H9 (cell line): ENCODE measurements around the gene CDK8. TPM values are rescaled to one million over a fixed set of nuclear protein-coding genes. Genes with fewer than 3 reads are reported as not detected.

ENCODE experiments used
- DNase-seq: peaks from one replicate; pipeline ENCODE4 v3.0.0-alpha.2; 2017
- H2AFZ ChIP-seq: one replicate; pipeline ENCODE4 v1.6.1; 2013; ENCODE audit warnings: mild to moderate bottlenecking, low read length, control low read depth, moderate library complexity
- H2AK5ac ChIP-seq: 2 replicates; pipeline ENCODE4 v1.6.1; 2013; ENCODE audit warnings: low read length, control low read depth, mixed read lengths; ENCODE audit not compliant: insufficient read length
- H2BK120ac ChIP-seq: one replicate; pipeline ENCODE4 v1.6.1; 2013; ENCODE audit warnings: low read depth, mild to moderate bottlenecking, low read length, control low read depth, inconsistent platforms; ENCODE audit not compliant: poor library complexity, severe bottlenecking
- H2BK12ac ChIP-seq: 2 replicates; pipeline ENCODE4 v1.6.1; 2013; ENCODE audit warnings: low read length, control low read depth, mixed read lengths, low read depth; ENCODE audit not compliant: insufficient read length
- H2BK15ac ChIP-seq: 2 replicates; pipeline ENCODE4 v1.6.1; 2013; ENCODE audit warnings: low read depth, low read length, control low read depth
- H2BK20ac ChIP-seq: one replicate; pipeline ENCODE4 v1.6.1; 2013; ENCODE audit warnings: low read depth, mild to moderate bottlenecking, low read length, control low read depth, inconsistent platforms; ENCODE audit not compliant: poor library complexity, severe bottlenecking
- H2BK5ac ChIP-seq: 2 replicates; pipeline ENCODE4 v1.6.1; 2013; ENCODE audit warnings: low read length, control low read depth, mixed read lengths; ENCODE audit not compliant: insufficient read length
- H3K14ac ChIP-seq: 2 replicates; pipeline ENCODE4 v1.6.1; 2013; ENCODE audit warnings: low read length, control low read depth; ENCODE audit not compliant: insufficient read depth
- H3K18ac ChIP-seq: 2 replicates; pipeline ENCODE4 v1.6.1; 2013; ENCODE audit warnings: low read depth, mild to moderate bottlenecking, mixed read lengths, low read length, control low read depth; ENCODE audit not compliant: insufficient read length
- H3K23ac ChIP-seq: 2 replicates; pipeline ENCODE4 v1.6.1; 2013; ENCODE audit warnings: low read length, control low read depth, mixed read lengths, low read depth; ENCODE audit not compliant: insufficient read length
- H3K23me2 ChIP-seq: 2 replicates; pipeline ENCODE4 v1.6.1; 2013; ENCODE audit warnings: low read depth, mild to moderate bottlenecking, mixed read lengths, low read length, control low read depth; ENCODE audit not compliant: insufficient read length, poor library complexity, severe bottlenecking
- H3K27ac ChIP-seq: 2 replicates; pipeline ENCODE4 v1.5.1; 2013; ENCODE audit warnings: low read length, control low read depth, mixed read lengths, low read depth; ENCODE audit not compliant: insufficient read length
- H3K27me3 ChIP-seq: 2 replicates; pipeline ENCODE4 v1.6.1; 2013; ENCODE audit warnings: low read length, control low read depth, inconsistent platforms; ENCODE audit not compliant: insufficient read depth
- H3K4ac ChIP-seq: 2 replicates; pipeline ENCODE4 v1.6.1; 2013; ENCODE audit warnings: low read depth, mild to moderate bottlenecking, control low read depth, inconsistent platforms, low read length, moderate library complexity
- H3K4me1 ChIP-seq: 2 replicates; pipeline ENCODE4 v1.6.1; 2013; ENCODE audit warnings: low read length, control low read depth, inconsistent platforms; ENCODE audit not compliant: insufficient read depth
- H3K4me2 ChIP-seq: 2 replicates; pipeline ENCODE4 v1.6.1; 2013; ENCODE audit warnings: low read length, control low read depth, mixed read lengths; ENCODE audit not compliant: insufficient read length, insufficient read depth
- H3K56ac ChIP-seq: 2 replicates; pipeline ENCODE4 v1.6.1; 2013; ENCODE audit warnings: low read depth, mild to moderate bottlenecking, mixed read lengths, low read length, control low read depth; ENCODE audit not compliant: insufficient read length
- H3K79me1 ChIP-seq: 2 replicates; pipeline ENCODE4 v1.6.1; 2013; ENCODE audit warnings: low read depth, mild to moderate bottlenecking, moderate library complexity, low read length, control low read depth, inconsistent platforms; ENCODE audit not compliant: insufficient read depth, poor library complexity, severe bottlenecking
- H3K79me2 ChIP-seq: 2 replicates; pipeline ENCODE4 v1.6.1; 2013; ENCODE audit warnings: low read length, control low read depth, inconsistent platforms; ENCODE audit not compliant: insufficient read depth
- H3K9ac ChIP-seq: 2 replicates; pipeline ENCODE4 v1.6.1; 2013; ENCODE audit warnings: low read length, control low read depth, mixed read lengths; ENCODE audit not compliant: insufficient read length; ENCODE audit errors: extremely low read depth
- H3K9me3 ChIP-seq: one replicate; pipeline ENCODE4 v1.6.1; 2013; ENCODE audit warnings: low read depth, low read length, inconsistent platforms; ENCODE audit not compliant: control insufficient read depth
- H3T11ph ChIP-seq: one replicate; pipeline ENCODE4 v1.6.1; 2013; ENCODE audit warnings: mild to moderate bottlenecking, low read length, control low read depth, inconsistent platforms
- H4K20me1 ChIP-seq: one replicate; pipeline ENCODE4 v1.6.1; 2013; ENCODE audit not compliant: control insufficient read depth, insufficient read length, insufficient read depth
- H4K5ac ChIP-seq: 2 replicates; pipeline ENCODE4 v1.6.1; 2013; ENCODE audit warnings: low read depth, mild to moderate bottlenecking, mixed read lengths, low read length, control low read depth; ENCODE audit not compliant: insufficient read length
- H4K8ac ChIP-seq: replicated peaks from 2 replicates; pipeline ENCODE4 v1.6.1; 2013; ENCODE audit warnings: low read length, control low read depth, mixed read lengths, low read depth; ENCODE audit not compliant: insufficient read length
- H4K91ac ChIP-seq: 2 replicates; pipeline ENCODE4 v1.6.1; 2013; ENCODE audit warnings: low read depth, mild to moderate bottlenecking, moderate library complexity, mixed read lengths, low read length, control low read depth; ENCODE audit not compliant: insufficient read length
- H3K27ac Mint-ChIP-seq, 3 experiments: 2 replicates in 2 of 3; 3 replicates in 1 of 3; pipeline ENCODE4 v1.8.0; 2020 to 2021; ENCODE audit warnings: mixed read lengths in 3 of 3, mild to moderate bottlenecking in 1 of 3, moderate library complexity in 1 of 3
- H3K27me3 Mint-ChIP-seq: 2 replicates; pipeline ENCODE4 v1.8.0; 2021; ENCODE audit warnings: low read depth, mild to moderate bottlenecking, moderate library complexity, mixed read lengths
- H3K36me3 Mint-ChIP-seq, 3 experiments: 2 replicates in 2 of 3; 3 replicates in 1 of 3; pipeline ENCODE4 v1.8.0; 2020 to 2021; ENCODE audit warnings: low read depth in 3 of 3, mixed read lengths in 3 of 3; ENCODE audit not compliant: insufficient read depth in 1 of 3
- H3K4me1 Mint-ChIP-seq, 2 experiments: 2 replicates each; pipeline ENCODE4 v1.8.0; 2020; ENCODE audit warnings: mixed read lengths in 2 of 2
- H3K4me3 Mint-ChIP-seq, 2 experiments: 2 replicates in 1 of 2; 3 replicates in 1 of 2; pipeline ENCODE4 v1.8.0; 2020 to 2021; ENCODE audit warnings: mild to moderate bottlenecking in 2 of 2, mixed read lengths in 2 of 2, moderate library complexity in 1 of 2
- H3K9me3 Mint-ChIP-seq, 2 experiments: 2 replicates in 1 of 2; 3 replicates in 1 of 2; pipeline ENCODE4 v1.8.0; 2020; ENCODE audit warnings: mild to moderate bottlenecking in 2 of 2, mixed read lengths in 2 of 2, moderate library complexity in 1 of 2
- CTCF ChIP-seq: fragments of 200-600 bp; sonication (generic); conservative IDR thresholded peaks from 3 replicates; pipeline ENCODE4 v1.8.0; 2021; ENCODE audit warnings: antibody characterized with exemption, mild to moderate bottlenecking
- WGBS: extraction: QIAGEN DNeasy Blood & Tissue Kit; methylation state at CpG from one replicate; pipeline ENCODE4 v1.1.7; 2013; ENCODE audit warnings: missing lambda C conversion rate, low lambda C conversion rate, mixed read lengths; ENCODE audit not compliant: insufficient read length; ENCODE audit errors: extremely low coverage; 5-methylcytosine and 5-hydroxymethylcytosine counted together
- total RNA-seq: library from RNA; stranded (reverse); gene quantifications from 2 replicates; pipeline ENCODE4 v1.2.1, GENCODE V29; 2021

Gene CDK8
- total RNA-seq, 1 experiment from 2014 or later, result 18.1 TPM

- no peak for TF ChIP-seq CTCF
- no CpG with 5 or more reads among the region's 3 CpGs for WGBS
These were observed 186.2 kb downstream of the CDK8 start for GRCh38 chr13:26440111-26440510.

More at GRCh38 chr13:26440111-26440510, 186.2 kb downstream of the CDK8 start:
- Histone ChIP-seq H3K27ac (no peak overlapping the region), H3K18ac (no peak overlapping the region), H3K27me3 (no peaks in the 10 kb centered on the region), H3K14ac (no peak overlapping the region), H2BK15ac (no peak overlapping the region), H4K20me1 (no peaks in the 10 kb centered on the region), H4K8ac (no peak overlapping the region), H3T11ph (no peak overlapping the region), H3K23me2 (no peaks in the 10 kb centered on the region), H4K5ac (no peak overlapping the region), H2BK5ac (no peak overlapping the region), H2BK12ac (no peak overlapping the region), H3K4ac (no peak overlapping the region), H3K56ac (no peak overlapping the region), H3K79me2 (no peaks in the 10 kb centered on the region), H3K9me3 (no peaks in the 10 kb centered on the region), H2BK20ac (no peak overlapping the region), H3K4me1 (no peaks in the 10 kb centered on the region), H2BK120ac (no peak overlapping the region), H4K91ac (no peak overlapping the region), H3K23ac (no peak overlapping the region), H2AK5ac (no peak overlapping the region), H2AFZ (no peak overlapping the region), H3K79me1 (no peaks in the 10 kb centered on the region), H3K4me2 (no peak overlapping the region), H3K9ac (no peak overlapping the region)
- Mint-ChIP-seq H3K27me3 (0 out of 2 replicates have a peak, but pooled peaks cover 3% of the 10 kb centered on the region), H3K4me3 (no peak overlapping the region), H3K27ac (no peak overlapping the region), H3K4me1 (no peaks in the 10 kb centered on the region; a peak in 1 of 4 replicates), H3K9me3 (peaks cover 28% of the 10 kb centered on the region in 2 experiments), H3K36me3 (peaks cover 4 to 15% (median 12%) of the 10 kb centered on the region in 3 experiments)
- DNase-seq, result no peak
